ENCODE results near the gene TFE3. TPM values are rescaled to one million over a fixed set of nuclear protein-coding genes. Genes with fewer than 3 reads are reported as not detected.

The TFE3 gene
- total RNA-seq, 1 experiment from 2014 or later: 59.8 TPM

- H4K91ac ChIP-seq (ENCODE audit: insufficient read length, low read depth, low read length): no peak overlapping the region
- H3K23ac ChIP-seq (ENCODE audit: insufficient read length, low read depth, low read length): no peak overlapping the region
- no peak overlapping the region for H2BK12ac ChIP-seq (ENCODE audit: insufficient read length, low read depth, low read length)
- peaks cover 13 to 57% (median 33%) of the 10 kb centered on the region in 3 experiments for H3K36me3 Mint-ChIP-seq (ENCODE audit: insufficient read depth in 1 of 3, low read depth in 3 of 3)
- H4K5ac ChIP-seq (ENCODE audit: insufficient read length, low read depth, low read length): no peak overlapping the region
- no peak overlapping the region for H3K27ac ChIP-seq (ENCODE audit: insufficient read length, low read depth, low read length)
- no peak overlapping the region for H4K8ac ChIP-seq (replicated peaks; ENCODE audit: insufficient read length, low read depth, low read length)
- H3K79me2 ChIP-seq (ENCODE audit: insufficient read depth, low read length): peaks cover 3% of the 10 kb centered on the region
- no peak overlapping the region for H3K4me3 Mint-ChIP-seq
- H3K4ac ChIP-seq (ENCODE audit: low read depth, low read length): no peak overlapping the region
- peaks cover 69 to 83% of the 10 kb centered on the region in 2 experiments for H3K9me3 Mint-ChIP-seq
- no peak overlapping the region for H2BK120ac ChIP-seq (ENCODE audit: low read depth, low read length, poor library complexity, severe bottlenecking)
- no peaks in the 10 kb centered on the region for H3K9me3 ChIP-seq (ENCODE audit: control insufficient read depth, low read depth, low read length)
- H3K79me1 ChIP-seq (ENCODE audit: insufficient read depth, low read depth, low read length, poor library complexity, severe bottlenecking): peaks cover 2% of the 10 kb centered on the region
- H3K18ac ChIP-seq (ENCODE audit: insufficient read length, low read depth, low read length): no peak overlapping the region
- H3T11ph ChIP-seq (ENCODE audit: low read length): no peak overlapping the region
- H3K56ac ChIP-seq (ENCODE audit: insufficient read length, low read depth, low read length): no peak overlapping the region
- H2AFZ ChIP-seq (ENCODE audit: low read length): no peak overlapping the region
- no peak overlapping the region for H2BK5ac ChIP-seq (ENCODE audit: insufficient read length, low read length)
- H2BK20ac ChIP-seq (ENCODE audit: low read depth, low read length, poor library complexity, severe bottlenecking): no peak overlapping the region
- no peak overlapping the region for H3K14ac ChIP-seq (ENCODE audit: insufficient read depth, low read length)
- H3K23me2 ChIP-seq (ENCODE audit: insufficient read length, low read depth, low read length, poor library complexity, severe bottlenecking): peaks cover 2% of the 10 kb centered on the region
- H3K27me3 Mint-ChIP-seq (ENCODE audit: low read depth): peaks cover 1% of the 10 kb centered on the region; the same call in 1 of the 2 replicates
- TF ChIP-seq CTCF (conservative IDR thresholded peaks at IDR 0.05): no peak
- H3K27ac Mint-ChIP-seq: no peak overlapping the region
- DNase-seq: no peak
- no peaks in the 10 kb centered on the region for H3K4me1 ChIP-seq (ENCODE audit: insufficient read depth, low read length)
- H3K4me1 Mint-ChIP-seq: peaks cover 2 to 9% of the 10 kb centered on the region in 2 experiments; a peak in 2 of 4 replicates
- no peak overlapping the region for H2AK5ac ChIP-seq (ENCODE audit: insufficient read length, low read length)
- WGBS (ENCODE audit: extremely low coverage, insufficient read length, low lambda C conversion rate): no CpG with 5 or more reads among the region's 9 CpGs
- no peaks in the 10 kb centered on the region for H4K20me1 ChIP-seq (ENCODE audit: control insufficient read depth, insufficient read depth, insufficient read length)
- no peak overlapping the region for H2BK15ac ChIP-seq (ENCODE audit: low read depth, low read length)
- no peak overlapping the region for H3K9ac ChIP-seq (ENCODE audit: extremely low read depth, insufficient read length, low read length)
- H3K27me3 ChIP-seq (ENCODE audit: insufficient read depth, low read length): no peaks in the 10 kb centered on the region
- no peak overlapping the region for H3K4me2 ChIP-seq (ENCODE audit: insufficient read depth, insufficient read length, low read length)
These were observed 20.6 kb upstream of the TFE3 start for GRCh38 chrX:49063715-49064114.

Measured in H9 (cell line).